ACHN (cell line): ENCODE results near the gene LDLRAD4.

Experiments
- DNase-seq: peaks from one replicate; pipeline ENCODE4 v3.0.0-alpha.2; 2015
- in situ Hi-C: cut with HindIII; loops from 2 replicates; pipeline ENCODE4 v1.10.0; 2017; ENCODE audit warnings: low sequenced_read_pairs, low pct_ligation_motif_present, low pct_unique_long_range_greater_than_20kb

The LDLRAD4 gene

DNA sequence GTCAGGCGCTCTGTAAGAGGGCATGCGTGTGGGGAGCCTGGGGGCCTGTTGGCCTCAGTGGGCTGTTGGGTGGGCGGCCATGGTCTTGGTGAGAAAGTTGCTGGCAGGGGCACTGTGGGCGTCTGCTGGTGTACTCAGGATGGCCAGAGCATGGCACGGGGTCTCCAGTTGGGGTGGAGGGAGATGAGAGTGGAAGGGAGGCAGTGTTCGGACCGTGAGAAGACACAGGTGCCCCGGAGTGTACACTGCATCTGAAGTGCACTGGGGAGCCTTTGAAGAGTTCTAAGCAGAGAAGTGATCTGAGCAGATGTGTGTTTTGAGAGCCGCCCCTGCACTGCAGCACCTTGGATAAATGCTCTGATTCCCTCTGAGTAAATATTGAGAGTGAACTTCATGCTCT, 150.8 kb downstream of the LDLRAD4 start:
- no peak for DNase-seq
- in situ Hi-C loops = no loop called here

DNA sequence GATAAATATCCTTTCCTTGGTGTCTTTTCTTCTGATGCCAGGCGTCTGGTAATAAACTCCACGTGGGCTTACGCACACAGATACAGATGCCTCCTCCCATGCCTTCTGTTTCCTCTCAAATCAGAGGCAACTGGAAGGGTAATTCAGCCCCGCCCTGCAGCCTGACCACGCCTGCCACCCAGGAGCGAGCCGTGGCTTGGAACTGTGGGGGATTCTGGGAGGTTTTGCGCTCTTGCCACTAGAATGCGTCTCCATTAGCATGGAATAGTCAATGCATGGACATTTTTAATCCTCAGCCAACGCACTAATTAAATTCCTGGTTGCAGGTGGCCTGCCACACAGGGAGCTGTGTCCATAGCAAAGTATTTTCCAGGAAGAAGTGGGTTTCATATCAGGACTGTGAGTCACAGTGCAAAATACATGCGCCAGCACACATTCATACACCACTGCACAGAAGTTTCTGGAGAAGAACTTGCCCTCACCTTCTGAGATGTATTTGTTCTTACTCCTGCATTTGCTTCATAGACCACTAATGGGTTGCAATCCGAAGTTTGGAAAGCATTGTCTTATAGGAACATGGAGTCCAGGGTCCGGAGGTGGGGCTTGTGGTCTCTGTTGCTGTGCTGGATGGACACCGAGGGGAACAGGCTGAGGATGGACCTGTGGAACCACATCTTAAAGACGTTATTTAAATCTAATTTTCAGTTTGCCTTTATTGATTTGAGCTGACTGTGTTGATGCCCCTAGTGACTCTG, 151.4 kb downstream of the LDLRAD4 start:
- in situ Hi-C loops = no loop called here
- DNase-seq = no peak

DNA sequence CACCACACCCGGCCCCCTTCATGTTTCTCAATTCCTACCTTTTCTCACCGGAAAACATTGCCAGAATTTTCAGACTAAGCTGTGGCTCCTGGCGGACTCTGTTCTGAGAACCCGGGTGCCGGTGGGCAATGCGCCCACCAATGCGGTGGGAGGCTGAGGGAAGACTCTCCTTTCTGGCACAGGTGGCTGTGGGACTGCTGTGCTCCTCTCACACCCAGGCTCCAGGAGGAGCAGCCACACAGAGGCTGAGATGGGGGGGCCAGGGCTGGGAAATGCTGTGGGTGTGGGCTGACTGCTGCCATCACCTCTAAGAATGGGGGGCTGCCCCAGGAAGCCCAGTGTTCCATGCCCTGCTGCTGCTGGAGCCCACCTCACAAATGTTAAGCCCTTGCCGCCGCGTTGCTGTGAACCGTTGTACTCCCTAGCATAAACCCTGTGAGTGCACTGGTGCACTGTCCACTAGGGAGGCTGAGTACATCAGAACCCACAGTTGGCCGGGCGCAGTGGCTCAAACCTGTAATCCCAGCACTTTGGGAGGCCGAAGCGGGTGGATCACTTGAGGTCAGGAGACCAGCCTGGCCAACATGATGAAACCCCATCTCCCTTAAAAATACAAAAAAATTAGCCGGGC, 152.6 kb downstream of the LDLRAD4 start:
- no peak for DNase-seq
- in situ Hi-C loops = no loop called here

DNA sequence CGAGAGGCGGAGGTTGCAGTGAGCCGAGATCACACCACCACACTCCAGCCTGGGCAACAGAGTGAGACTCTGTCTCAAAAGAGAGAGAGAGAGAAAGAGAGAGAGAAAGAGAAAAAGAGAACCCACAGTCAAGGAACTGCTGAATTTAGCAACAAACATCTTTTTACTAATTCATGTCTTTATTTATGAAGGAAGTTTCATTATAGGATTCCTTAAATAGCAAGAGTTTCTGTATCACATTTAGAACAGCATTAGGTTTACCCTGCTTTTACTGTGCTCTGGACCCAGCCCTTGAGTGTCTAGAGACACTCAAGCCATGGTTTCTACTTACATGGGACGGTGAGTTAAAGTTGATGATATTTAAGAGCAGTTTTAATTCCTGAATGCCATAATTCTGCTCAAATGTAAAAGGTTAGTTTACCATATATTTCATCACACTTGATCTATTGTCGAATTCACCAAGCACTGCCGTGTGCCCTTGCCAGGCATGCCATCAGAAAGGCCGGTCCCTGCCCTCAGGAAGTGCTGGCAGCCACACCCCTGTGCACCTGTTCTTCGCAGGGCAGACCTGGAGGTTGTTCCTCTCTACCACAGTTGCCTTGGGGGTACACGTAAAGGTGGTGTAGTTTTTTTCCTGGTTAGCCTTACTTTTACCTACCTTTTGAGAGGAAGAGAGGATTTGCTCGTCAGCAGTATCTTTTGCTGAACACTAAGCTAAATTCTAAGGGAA, 153.3 kb downstream of the LDLRAD4 start:
- in situ Hi-C loops = no loop called here
- DNase-seq = no peak

DNA sequence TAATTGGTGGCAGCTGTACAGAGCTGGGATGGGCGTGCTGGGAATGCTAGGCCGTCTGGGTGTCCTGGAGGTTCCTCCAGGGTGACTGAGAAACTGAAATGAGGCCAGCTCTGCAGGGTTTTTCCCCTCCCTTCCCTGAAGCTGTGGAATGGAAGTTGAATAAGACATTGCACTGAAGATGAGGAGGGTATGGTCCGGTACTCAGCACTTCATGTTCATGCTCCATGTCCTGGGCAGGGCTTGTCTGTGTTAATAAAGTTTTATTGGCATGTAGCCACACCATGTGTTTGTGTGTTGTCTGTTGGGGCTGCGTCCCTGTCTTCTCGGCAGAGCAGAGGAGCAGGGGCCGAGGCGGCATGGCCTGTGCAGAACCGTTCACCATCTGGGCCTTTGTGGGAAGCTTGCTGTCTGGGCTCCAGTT, 154.0 kb downstream of the LDLRAD4 start:
- in situ Hi-C loops = no loop called here
- DNase-seq = no peak

DNA sequence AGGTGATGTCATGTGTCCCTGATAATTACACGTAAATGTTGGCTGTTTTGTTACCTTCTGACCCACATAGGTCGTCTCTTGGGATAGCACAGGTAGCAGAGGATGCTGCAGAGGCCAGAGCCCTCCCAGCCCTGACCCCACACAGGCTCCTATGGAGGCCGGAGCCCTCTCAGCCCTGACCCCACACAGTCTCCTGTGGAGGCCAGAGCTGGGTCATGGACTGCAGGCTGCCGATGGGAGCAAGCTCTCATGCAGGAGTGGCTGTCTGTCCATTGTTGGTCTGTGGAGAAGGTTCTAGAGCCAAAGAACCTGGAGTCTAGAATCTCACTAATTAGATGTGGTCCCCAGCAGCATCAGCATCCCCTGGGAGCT, 155.5 kb downstream of the LDLRAD4 start:
- in situ Hi-C loops = no loop called here
- no peak for DNase-seq

DNA sequence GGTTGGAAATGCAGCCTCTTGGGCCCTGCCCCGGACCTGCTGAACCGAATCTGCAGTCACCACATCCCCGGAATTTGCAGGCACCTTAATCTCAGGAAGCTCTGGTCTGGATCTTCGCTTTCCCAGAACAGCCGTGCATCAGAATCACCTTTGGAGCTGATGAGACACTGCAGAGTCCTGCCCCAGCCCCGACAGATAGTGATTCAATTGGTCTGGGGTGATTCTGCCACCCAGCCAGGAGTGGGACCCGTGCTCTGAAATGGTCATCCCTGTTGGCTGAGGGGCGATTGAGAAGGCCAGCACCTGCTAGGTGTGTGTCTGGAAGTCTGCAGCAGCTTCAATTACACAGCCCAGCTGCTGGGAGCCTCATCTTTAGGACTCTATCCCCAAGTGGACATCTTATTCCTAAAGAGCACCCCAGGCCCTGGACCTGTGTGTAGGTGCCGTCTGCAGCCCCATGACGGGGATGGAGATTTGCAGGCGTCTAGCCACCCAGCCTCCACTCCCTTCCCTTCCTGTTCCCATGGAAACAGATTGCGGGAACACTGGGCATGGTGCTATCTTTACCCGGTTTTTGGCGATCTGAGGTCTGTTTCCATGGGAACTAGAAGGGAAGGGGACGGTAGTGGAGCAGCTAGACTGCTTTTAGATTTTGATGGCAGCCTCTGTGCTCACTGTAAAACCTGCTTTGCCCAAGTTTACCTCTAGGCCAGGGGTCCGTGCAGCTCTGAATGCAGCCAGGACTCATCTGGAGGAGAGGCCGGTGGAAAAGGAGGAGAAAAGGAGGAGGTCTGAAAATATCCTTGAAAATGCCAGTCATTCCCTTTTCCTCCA, 156.1 kb downstream of the LDLRAD4 start:
- in situ Hi-C loops = no loop called here
- DNase-seq = no peak

DNA sequence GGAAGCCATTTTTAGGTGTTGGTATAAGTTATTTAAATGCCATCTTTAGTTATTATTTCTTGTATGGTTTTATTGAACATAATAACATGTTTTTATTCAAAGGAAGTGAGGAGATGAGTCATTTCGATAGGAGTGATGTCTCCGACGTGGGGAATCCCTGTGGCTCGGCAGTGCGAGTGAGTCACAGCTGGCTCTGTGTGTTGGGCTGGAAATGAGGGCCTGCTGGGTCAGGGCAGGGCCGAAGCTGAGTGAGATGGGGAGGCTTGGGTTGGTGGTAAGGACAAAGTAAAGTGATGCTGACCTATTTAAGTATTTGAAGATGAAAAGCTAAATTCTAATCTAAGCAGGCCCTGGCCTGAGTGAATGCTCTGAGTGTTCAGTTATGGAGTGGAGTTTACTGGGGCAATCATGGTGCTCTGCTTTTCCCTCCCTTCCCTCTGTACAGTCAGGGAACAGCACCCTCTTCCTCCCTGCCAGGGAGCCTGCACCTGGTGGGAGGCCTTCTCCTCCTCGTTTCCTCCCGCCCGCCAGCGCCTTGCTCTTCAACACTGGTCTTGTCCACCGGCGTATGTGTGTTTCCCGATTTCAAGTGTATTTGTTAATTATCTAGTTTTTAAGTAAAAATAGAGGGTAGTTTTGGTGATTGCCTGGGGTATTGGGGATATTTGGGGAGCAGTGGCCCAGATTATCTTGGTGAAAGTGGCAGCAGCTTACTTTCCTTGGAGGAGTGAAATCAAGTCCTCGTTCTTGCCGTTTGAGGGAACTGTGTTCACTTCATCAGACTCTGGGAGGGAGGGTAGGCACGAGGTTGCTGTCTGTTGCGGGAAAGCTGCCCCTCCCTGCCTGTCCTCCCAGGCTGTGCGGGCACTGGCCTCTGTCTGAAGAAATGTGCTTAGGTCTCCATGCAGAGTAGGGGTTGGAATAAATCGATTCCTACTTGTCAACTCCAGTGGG, 157.0 kb downstream of the LDLRAD4 start:
- in situ Hi-C loops = no loop called here
- DNase-seq = peak; percentile 77

DNA sequence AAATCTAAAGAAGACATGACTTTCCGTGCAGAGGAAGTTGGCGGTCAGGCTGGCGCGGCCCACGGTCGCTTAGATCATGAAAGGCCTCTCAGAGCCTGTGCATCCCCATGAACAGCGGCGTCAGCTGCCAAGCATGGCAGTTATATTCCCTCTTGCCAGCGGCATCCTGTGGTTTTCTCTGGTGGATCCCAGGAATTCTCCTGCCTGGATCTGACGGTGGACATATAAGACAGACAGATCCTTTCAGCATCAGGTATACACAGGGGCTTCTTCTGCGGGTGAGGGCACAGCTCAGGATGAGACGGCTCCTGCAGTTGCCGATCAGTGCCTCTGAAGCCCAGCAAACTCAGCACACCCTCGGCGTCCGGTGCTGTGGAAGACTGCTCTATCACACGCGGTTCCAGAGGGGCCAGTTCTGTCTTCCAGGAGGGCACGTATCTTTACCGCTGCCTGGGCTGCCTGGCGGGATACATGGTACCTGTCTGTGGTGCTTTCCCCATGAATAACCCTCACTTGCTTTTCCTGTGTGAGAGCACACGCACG, 157.8 kb downstream of the LDLRAD4 start:
- in situ Hi-C loops = no loop called here
- DNase-seq = no peak

DNA sequence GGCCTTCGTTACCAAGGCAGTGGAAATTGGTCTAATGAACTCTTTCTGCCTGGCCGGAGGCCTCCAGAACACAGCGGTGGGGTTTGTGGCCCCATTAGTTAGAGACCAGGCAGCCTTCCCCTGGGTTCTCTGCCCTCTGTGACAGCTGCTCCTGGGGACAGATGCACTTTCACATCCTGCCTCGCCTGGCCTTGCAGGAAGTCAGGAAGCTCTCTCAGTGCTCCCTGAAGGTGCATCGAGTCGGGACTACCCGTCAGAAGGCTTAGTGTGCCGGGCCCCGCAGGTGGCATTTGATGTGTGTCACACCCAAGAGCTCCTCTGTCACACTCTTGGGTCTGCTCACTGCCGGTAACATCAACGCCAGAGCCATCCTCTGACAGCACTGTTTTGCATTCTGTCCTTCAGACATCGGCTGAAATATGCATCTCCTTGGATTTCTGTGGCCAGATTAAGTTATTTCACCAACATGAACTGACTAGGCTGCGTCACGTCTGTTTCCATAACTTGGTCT, 158.3 kb downstream of the LDLRAD4 start:
- DNase-seq = no peak
- in situ Hi-C loops = no loop called here

DNA sequence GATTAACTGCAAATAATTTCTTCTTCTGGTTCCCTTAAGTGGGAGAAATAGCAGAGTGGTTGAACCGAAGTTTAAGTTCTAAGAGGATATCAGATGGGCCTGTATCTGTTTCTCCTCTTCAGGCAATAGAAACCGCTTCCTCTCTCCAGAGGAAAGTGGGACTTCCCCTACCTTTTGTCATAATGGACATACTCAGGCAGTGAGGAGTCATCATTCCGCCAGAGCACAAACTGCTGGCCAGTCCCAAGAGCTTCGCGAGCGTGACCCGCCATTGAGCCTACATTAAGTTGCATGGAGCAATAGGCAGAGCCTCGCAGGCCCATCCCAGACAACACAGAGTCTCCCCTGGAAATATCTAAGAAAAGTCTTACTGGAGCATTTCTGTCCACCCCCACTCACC, 158.9 kb downstream of the LDLRAD4 start:
- DNase-seq = no peak
- in situ Hi-C loops = no loop called here

DNA sequence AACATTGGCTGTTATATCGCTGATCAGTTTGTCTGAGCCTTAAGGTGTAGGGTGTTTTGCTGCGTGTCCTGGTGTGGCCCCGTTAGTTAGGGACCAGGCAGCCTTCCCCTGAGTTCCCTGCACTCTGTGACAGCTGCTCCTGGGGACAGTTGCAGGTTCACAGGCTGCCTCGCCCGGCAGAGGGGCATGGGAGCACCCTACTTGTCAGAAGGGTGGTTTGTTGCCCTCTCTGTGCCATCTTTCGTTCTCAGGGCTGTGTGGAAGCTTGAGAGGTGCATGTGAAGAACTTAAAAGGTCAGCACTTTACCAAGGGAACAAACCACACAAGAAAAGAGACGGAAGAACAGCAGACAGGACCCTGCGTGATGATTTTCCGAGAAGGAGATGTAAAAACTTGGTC, 159.6 kb downstream of the LDLRAD4 start:
- no peak for DNase-seq
- in situ Hi-C loops = no loop called here

DNA sequence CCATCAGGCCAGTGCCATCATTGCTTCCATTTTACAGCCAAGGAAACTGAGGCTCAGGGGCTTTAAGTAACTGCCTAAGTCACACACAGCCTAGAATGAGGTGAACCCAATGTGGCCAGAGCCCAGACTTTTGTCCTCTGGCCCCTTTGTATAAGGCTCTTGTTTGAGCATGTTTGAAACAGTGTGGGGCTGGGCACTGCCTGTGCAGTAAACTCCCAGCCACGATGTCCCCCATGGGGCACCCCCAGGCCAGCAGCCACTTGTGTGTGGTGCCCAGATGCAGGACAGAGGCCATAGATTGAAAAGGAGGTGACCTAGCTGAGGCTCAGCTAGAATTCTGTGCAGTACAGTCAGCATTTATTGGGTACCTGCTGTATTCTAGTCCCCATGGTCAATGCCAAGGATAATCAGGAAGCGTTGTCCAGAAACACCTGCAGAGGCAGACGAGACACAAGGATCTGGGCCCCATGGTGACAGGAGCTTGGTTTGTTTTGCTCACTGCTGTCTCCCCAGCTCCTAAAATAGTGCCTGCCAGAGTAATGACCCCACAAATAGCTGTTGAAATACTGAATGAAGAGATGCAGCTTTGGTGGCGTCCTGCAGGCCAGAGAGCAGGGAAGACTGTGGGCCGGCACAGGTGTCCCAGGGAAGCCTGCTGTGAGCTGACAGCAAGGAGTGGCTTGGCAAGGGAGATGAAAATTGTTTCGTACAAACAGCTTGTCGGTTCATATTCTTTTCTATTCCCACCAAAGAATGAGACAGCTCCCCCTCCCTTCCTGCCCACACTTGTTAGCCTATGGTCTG, 160.7 kb downstream of the LDLRAD4 start:
- no peak for DNase-seq
- in situ Hi-C loops = no loop called here

DNA sequence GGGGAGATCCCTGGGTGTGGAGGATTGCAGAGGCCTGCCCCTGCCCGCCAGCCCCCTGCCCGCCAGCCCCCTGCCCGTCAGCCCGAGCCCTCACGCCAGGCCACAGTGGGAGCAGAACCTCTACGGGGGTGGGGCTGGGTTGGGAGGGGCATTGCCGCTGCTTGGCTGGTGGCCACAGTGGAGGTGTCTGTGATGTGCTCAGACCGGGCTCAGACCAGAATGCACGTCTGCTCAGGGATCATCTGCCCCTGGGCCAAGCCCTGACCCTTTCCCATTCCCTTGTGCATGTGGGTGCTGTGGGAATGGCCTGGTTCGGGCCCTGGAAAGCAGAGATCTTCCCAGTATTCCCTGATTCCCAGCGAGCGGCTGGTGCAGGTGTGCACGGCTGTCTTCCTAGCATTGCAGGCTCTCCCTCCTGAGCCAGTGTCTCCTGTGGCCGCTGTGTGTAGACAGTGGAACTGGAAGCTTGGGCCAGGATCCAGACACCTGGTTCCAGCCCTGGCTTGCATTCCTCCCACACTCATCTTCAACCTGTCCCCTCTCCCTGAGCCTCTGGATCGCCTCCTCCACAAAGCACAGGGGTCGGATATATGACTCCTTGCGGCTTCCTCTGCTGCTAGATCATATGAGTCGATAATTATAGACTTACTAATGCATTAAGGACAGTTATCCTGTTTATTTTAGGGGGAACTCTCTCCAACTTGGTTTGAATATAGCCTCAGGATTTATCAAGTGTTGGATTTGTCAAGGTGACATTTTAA, 161.6 kb downstream of the LDLRAD4 start:
- in situ Hi-C loops = no loop called here
- no peak for DNase-seq

DNA sequence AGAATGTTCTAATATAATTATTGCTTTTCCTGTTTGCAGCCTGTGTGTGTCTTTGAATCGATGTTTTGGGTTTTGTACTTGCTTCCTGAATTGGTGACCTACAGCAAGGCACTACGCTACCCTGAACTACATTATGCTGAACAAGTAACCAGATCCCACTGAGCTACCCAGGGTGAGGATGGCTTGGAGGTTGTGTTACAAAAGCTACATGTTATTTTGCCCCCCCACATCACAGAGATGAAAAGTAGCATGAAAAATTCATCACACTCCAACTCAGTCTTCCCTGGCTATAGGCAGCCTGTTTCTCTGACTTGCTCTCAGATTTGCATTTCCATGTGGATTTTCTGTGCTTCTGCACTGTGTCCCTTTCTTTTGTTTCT, 162.1 kb downstream of the LDLRAD4 start:
- no peak for DNase-seq
- in situ Hi-C loops = no loop called here

DNA sequence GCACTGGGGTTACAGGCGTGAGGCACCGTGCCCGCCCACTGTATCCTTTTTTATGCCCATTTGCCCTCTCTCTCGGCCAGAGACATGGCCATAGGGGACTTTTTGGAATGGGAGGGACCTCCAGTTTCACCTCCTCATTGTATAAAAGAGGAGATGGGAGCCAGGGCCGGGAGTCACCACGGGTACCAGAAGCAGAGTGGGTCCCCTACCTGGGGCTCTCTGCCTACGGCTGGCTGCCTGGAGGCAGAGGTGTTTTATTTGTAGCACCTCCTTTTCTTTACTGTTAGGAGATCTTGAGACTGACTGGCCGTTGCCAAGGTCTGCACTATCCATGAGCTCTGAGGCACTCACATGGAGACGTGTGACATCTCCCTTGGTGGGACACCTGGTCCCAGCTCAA, 162.8 kb downstream of the LDLRAD4 start:
- no peak for DNase-seq
- in situ Hi-C loops = no loop called here
